CD4-positive, alpha-beta T cell treated with Interleukin-2 at 100 ng/mL for 4 hours (primary cell): ENCODE measurements around the gene LAMTOR2.
A peak's percentile ranks its signal among the peaks of the same experiment; 100 is the strongest.

Experiments used
- DNase-seq: peaks from one replicate; pipeline ENCODE4 v3.0.0-alpha.2; 2020; ENCODE audit warnings: low spot score

LAMTOR2 gene

DNA sequence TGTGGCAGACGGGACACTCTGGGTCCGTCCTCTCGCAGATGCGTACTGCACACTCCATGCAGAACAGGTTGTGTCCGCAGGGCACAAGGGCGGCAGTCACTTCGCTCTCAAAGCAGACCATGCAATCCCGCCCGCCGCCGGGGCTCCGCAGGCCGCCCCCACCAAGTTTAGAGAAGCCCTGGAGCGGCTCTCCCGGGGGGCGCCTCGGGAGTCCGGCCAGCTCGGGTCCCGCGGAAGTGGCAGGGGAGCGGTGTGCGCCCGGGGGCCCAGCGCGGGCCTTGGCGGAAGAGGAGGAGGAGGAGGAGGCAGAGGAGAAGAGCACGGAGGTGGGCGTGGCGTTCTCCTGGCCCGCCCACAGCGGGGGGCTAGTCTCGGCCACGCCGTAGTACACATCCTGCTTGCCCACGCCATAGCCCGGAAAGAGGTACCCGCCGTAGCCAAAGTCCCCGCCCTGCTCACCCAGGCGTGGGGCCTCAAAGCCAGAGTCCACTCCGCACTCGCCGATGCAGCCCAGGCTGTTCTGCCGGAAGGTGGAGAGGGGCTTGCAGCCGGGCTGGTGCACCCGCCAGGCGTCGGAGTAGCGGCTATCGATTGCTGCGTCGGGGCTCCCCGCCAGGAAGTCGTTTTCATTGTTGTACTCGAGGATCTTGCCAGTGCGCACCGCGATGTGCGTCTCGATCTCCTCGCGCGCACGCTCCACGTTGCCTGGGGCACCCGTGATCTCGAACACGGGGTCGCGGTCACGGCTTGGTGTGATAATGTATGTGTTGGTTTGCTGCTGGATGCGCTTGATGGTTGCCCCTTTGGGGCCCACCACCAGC is 22.2 kb downstream of the LAMTOR2 start:
- no peak for DNase-seq

DNA sequence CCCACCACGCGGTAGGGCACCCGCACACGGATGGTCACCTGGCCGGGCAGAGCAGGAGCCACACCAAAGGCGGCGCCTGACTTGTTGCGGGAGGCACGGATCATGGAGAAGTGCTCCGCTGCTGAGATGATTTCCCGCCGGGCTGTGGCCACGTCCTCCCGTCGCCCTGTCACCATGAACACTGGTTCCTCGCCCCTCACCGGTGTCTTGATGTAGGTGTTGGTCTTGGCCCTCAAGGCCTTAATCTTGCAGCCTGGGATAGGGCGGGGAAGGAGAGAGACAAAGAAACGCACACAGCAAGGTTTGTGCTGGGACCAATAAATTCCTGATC is 22.8 kb downstream of the LAMTOR2 start:
- DNase-seq, result no peak

DNA sequence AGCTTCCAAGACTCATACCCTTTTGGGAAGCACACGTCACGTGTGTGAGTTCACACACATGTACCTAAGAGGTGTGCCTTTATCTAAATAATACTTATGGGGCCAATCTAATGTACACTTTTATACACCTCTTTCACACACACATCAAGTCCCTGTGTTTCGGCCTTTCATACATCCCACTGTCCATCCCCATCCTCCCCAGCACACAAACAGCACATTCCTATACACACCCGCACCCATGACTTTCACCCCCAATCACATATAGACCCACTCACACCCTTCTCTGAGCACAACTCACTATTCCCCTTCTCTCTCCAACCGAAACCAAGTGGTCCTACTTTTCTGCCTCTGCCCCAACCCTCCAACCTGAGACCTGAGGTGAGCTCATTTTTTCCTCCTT is 24.1 kb downstream of the LAMTOR2 start:
- DNase-seq, result no peak

DNA sequence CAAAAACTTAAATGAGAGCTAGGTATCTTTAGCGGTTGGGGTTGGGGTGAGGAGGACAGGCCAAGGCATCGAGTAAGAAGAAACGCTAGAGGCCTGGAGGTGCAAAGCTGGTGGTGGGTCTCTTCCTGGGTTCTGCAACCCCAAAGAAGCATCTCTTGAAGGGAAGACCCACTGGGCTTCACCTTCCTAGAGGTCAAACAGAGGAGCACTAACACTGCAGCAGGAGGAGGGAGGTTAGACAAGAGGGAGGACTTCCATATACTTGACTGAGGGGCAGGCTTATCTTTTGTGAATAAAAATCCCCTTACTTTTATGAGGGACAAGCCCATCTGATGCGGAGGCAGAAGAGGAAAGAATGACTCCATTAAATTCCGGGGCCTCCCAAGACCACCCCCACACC is 25.2 kb downstream of the LAMTOR2 start:
- DNase-seq, result no peak

DNA sequence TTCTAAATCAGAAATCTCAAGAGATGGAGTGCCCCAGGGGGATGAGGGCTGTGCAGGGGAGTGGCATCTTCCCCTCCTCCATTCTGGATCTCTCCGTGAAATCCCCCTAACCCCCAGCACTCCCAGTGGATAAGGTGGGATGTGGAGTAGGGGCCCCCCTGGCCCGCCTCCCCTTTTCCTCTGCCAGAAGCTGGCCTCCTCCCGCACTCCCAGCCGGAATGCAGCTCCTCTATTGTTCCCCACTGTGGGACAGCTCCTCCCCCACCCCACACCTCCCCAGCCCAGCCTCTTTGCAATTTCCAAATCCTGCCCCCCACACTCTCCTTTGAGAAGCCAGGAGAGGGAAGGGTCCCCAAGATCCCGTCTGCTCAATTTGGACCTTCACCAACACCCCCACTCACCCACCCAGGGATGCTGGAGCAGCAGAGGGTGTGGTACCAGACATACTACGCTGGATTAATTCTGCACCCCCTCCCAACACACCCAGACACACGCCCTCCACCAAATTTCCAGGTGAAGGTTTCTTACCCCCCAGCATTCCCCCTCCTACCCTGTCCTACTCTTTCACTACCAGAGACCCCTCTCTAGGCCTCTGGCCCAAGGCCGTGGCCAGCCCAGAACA is 25.8 kb downstream of the LAMTOR2 start:
- no peak for DNase-seq

DNA sequence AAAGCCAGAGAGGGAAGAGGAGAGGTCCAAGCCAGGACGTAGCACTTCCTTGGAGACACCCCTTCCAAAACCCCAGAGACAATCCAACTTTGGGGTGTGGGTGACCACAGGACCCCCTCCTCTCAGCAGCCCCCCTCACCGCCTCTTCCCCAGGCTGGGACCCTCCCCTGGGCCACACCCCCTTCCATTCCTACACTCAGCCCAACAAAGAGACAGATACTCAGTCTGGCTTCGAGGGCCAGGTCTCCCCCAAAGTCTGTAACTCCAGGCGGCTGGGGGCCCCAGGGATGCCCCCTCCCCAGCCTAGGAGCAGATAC is 26.2 kb downstream of the LAMTOR2 start:
- no peak for DNase-seq

DNA sequence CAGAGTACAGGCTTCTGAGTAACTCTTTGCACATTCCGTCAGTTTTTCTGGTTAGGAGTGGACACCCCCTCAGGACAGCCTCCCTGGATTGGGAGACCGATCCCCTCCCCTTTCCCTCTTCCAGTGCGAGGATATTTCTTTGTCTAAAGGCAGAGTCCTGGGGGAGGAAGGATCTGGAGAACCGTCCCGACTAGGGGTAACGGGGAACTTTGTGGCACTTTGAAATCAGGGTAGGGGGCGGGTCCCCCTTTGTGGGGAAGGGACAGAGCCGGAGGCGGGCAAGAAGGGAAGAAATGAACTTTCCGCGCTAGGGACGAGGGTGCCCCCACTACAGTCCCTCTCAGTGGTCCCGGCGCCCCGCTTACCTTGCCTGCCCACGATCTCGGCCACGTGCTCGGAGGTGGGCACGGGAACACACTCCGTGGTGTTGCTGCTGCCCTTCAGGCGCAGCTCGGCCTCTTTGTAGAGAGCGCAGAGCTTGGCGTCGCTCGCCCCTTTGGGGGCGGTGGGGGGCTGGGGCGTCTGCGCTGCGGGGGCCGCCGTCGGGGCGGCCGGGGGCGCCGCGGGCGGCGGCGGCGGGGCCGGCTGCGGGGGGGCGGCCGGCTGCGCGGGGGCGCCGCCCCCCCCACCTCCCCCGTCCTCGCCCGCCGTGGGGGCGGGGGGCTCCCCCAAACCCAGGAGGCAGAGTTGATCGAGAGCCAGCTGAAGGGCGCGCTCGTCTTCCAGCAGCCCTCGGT is 26.8 kb downstream of the LAMTOR2 start:
- DNase-seq, result no peak

DNA sequence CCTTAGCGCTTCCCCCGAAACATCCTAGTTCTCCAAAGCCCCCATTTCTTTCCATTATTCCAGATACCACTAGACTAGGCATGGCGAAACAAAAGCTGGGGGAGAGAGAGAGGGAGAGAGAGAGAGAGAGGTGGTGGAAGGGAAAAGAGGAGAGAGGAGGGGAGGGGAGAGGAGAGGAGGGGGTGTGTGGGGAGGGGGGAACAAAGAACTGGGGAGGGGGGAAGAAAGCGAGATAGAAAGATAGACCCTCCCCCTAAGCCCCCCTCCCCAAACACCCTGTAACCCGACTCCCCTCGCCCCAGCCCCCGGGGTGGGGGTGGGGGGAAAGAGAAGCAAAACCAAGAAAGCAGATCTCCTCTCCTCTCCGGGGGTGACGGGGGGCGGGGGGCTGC is 27.3 kb downstream of the LAMTOR2 start:
- DNase-seq, result no peak

DNA sequence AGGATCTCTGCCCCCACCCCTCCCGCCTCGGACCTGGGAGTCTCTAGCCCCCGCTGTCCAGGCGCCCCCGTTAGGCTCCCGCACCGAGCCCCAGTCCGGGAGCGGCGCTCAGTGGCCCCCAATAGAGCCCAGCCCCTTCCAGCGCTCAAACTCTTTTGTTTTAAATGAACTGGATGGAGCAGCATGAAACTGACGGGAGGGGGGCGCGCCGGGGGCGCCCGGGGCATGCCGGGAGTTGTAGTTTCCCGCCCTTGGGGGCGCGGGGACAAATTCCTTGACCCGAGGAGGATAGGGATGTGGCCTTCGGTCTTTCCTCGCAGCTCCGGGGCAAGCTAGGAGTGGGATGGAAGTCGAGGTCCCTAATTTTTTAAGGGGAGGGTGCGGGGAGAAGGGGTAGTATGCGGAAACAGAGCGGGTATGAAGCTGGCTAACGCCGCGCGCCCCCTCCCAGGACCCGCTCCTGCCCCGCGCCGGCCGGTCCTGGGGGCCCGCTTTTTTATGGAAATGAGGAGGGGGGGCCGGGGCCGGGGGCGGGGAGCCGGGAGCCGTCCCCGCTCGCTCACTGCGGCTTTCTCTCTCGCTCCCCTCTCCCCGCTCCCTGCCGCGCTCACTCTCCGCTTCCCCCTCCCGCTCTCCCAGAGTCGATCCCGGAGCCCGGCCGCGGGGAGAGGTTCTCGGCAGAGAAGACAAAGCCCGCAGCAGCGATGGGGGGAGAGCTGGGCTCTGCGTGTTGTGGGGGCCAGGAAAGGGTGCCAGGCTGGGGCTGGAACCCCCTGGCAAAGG is 27.9 kb downstream of the LAMTOR2 start, which contains the start of gene MEX3A:
Gene MEX3A, minus strand, starts transcription at position 157 of the 783 bp plus-strand sequence. CDS start 467 bp downstream, outside the sequence.
- peak; percentile 51 for DNase-seq

DNA sequence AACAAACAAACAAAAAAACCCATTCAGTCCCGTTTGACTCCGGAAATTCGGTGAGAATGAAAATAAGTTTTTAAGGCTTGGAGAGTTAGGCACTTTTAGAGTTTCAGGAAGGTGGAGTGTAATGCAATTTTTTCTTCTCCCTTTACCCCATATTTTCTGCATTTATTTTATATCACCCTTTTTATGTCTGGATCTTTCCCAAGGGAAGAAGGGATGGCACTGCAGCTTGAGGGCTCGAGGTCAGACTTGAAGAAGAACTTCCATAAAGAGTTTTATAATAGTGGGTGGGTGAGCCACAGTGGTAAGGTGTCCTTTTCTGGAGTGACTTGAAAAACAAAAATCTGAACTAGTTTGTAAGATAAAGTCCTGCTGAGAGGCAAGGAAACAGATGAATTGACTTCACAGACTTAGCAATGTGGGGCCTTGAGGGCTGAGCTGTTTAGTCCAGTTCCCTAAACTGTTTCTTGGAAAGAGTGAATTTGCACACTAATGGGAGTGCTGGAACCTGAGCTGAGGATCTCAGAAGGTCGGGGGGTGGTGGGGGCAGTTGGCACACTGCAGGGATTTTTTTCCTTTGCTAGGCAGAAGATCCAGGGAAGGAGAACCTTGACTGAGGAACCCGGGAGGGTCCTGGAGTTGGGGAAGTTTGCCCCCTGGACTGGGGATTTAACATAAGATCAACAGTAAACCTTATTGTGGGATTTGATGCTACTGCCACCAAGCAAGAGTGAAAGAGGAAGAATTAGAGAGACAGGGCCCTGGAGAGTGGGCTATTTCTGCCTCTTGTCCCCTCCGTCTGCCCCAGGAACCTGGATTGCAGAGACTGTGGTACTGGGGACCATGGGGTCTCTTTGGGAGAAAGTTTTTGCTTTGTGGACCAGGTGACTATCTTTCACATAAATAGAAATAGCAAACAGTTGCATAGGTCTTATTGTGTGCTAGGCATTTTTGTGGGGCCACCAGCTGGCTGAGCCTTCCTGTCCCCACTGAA is 29.5 kb downstream of the LAMTOR2 start:
- DNase-seq, result no peak

DNA sequence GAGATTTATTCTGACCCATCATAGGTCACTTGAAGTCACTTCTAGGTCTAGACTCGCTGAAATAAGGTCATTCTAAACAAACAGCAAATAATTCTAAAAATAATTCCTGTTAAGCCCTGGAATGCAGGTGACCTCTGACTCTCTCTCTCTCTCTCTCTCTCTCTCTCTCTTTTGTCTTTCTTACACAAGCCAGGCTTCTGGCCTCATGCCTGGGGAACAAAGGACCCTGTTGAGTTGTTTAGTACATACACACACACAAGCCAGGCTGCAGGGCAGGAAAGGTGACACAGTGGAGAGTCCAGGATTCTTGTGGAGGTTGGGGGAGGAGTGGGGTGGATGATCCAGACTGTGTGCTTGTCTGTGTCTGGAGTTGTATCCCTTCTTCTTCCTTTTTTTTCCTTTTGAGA is 31.7 kb downstream of the LAMTOR2 start:
- no peak for DNase-seq

DNA sequence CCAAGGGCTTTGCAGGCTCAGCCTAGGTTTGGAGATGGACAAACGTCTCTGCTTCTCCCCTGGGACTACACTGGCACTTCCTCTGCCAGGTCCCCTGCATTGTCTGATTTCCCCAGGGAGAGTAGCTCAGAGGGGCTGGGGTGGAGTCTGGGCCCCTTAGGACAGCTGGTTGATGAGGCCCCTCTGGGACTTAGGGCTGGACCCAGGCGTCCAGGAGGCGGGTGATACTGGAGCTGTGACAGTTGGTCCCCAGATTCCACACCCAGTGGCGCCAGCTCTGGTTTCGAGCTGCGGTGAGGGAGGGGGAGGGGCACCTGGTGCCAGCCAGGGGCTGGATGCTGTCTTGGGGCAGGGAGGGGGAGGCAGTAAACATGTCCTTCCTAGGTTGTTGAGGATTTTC is 35.1 kb downstream of the LAMTOR2 start:
- DNase-seq, result no peak

DNA sequence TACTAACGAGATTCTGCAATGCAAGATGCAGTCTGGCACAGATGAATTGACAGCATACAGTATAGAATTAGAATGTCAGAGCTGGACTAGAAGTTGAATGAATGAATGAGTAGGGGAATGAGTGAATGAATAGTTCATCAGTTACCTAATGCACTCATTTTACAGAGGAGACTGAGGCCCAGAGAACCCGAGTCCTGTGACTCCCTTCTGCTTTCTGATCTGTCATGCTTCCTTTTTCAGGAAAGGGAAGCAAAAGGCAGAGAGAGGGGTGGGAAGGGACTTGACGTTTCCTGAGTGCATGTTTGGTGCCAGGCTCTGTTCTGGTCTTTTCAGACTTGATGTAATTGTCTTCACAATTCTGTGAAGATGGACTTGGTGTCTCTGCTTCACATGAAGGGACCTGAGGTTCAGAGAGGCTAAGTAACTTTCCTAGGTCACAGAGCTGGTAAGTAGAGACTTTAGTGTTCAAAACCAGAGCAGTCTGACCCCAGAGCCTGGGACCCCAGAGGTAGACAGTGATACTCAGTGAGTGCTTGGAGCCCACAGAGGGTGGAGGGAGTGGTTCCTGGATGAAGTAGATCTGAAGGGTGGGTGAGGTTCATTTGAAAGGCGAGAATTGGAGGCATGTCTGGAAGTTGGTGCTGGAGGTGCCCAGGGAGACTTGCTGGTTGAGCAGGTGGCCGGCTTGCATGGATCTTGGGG is 35.7 kb downstream of the LAMTOR2 start:
- DNase-seq, result no peak

DNA sequence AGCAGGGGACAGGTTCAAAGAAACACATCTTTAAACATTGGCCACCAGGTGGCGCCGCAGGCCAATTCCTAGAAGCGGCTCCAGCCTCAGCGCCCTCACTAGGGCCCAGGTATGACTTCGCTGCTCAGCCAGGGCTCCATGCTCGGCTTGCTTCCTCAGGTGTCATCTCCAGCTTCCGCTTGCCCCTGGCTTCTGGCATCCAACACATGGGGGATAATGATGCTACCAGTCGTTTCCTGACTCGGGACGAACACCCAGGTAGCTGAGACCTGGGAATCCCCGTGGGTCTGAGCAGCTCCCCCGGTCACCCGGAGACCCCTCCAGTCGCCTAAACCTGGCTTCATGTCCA is 36.2 kb downstream of the LAMTOR2 start:
- DNase-seq, result peak; percentile 91

DNA sequence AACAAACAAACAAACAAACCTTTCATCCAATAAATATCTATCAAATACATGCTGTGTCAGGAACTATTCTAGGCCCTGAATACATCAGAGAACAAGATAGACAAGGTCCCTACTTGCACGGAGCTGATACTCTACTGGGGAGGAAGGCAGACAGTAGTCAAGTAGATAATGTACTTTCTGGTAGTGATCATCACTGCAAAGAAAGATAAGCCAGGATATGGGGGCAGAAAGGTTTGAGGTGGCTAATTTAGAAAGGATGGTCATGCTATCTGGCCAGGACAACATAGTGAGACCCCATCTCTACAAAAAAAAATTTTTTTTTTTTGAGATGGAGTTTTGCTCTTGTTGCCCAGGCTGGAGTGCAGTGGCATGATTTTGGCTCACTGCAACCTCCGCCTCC is 37.0 kb downstream of the LAMTOR2 start:
- no peak for DNase-seq

DNA sequence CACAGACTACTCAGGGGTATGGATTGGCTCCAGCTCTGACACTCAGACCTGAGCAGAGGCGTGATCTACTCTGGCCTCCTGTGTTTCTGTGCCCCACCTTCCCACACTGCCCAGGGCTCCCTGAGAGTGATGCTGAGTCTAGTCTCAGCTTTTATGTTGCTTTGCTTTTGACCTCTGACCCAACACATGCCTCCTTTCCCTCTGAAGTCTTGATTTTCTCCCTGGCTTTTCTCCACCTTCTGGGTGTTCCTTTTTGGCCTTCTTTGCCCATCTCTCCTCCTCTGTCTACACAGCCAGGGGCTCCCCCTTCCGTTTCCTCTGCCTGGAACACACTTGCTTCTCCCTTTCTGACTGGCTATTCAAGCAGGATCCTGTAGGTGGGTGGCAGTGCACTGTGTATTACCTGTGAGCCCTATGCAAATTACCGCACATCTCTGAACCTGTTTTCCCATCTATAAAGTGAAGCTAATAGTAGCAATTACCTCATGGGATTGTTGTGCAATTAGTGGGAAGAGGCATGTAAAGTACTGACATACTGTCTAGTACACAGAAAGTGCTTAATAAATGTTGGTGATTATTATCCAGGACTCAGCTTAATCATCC is 41.4 kb downstream of the LAMTOR2 start:
- DNase-seq, result no peak

DNA sequence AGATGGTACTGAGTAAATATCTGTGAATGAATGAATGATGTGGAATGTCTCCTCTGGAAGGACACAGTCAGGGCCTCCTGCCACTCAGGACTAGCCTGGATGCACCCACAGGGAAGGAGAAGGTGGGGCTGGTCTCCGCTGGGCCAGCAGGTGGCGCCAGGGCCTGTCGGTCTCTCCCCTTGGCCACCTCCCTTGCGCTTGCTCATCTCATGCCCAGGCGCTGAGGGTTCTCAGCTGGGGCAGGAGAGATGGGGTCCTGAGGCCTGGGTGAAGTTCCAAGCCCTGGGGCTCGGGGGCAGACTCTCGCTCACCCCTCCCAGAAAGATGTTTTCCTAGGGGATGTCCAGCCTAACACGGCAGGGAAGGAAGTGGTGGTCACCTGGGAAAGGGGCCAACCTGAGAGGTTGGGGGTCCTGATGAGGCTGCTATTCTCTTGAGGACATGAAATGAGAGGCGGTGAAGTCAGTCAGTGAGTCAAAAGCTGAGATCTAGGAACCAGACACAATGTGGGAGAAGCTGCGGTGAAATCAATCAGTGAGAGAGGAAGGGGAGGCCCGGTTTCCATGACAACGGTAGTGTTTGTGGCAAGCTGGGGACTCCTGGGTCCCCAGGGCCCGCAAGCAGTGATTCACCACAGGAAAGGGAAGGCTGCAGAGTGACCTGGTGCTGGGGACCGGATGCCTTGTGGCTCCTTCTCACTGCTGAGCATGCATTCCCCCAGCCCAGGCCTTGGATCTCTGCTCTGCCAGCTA is 42.2 kb downstream of the LAMTOR2 start:
- DNase-seq, result peak; percentile 98

DNA sequence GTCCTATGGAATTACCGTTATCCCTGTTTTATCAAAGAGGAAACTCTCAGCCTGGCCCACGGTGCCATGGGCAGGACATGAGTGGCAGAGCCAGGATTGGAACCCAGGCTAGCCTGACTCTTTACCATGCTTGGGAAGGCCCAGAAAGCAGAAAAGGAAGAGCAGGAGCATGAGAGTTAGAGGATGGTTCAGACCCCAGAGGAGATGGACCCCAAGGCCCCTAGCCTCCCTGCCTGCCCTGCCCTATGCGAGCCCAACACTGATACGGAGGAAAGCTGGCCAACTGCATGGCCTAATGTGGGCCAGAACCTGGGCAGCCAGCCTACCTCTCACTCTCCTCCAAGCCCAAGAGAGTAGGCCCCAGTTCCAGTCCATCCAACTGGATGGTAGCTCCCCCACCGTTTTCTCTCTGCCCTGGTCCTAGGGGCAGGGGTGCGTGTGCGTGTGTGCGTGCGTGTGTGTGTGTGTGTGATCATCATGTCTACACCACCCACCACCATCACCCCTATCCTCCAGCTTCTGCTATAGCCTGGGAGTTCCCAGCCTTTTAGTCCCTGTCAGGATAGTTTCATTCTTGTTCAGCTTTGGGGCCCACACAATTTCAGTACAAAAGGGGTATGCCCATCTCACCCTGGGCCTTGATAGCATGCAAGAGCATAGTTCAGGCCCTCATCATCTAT is 43.1 kb downstream of the LAMTOR2 start:
- DNase-seq, result no peak

DNA sequence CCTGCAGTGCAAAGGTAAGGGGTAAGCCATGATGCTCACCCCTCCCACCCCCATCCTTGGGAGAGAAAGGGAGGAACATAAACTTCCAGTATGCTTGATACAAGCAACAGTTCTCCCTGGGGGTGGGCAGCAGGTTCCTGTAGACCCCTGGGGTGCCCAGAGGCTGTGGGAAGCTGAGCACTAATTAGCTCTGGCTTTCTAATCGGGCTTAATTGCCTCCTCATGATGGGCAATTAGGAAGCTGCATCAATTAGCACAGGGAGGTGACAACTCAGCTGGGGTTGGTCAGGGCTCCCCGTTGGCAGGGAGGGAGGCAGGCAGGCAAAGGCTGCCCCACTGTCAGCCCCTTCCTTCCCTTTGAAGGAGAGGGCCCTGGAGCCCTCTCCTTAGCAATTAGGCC is 44.2 kb downstream of the LAMTOR2 start:
- no peak for DNase-seq
